NCI-H2227 treated with DMSO at 0.1 percent for 48 hours (cell line): ENCODE data around the gene SLC8A2.
"Not testable (repeated sequence)": the region's sequence is repeated elsewhere in the genome, so short reads cannot be mapped to it uniquely, and the experiment has no call there.

Experiments
- DNase-seq: peaks from one replicate; lab custom pipeline; 2025; lab: John Stamatoyannopoulos, UW

SLC8A2 gene

DNA sequence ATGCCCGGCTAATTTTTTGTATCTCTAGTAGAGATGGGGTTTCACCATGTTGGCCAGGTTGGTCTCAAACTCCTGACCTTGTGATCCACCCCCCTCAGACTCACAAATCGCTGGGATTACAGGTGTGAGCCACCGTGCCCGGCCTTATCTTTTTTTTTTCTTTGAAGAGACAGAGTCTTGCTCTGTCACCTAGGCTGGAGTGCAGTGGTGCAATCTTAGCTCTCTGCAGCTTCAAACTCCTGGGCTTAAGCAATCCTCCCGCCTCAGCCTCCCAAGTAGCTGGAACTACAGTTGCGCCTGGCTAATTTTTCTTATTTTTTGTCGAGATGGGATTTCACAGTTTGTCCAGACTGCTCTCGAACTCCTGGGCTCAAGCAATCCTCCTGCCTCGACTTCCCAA, 60.0 kb downstream of the SLC8A2 start:
- DNase-seq: not testable (repeated sequence)

DNA sequence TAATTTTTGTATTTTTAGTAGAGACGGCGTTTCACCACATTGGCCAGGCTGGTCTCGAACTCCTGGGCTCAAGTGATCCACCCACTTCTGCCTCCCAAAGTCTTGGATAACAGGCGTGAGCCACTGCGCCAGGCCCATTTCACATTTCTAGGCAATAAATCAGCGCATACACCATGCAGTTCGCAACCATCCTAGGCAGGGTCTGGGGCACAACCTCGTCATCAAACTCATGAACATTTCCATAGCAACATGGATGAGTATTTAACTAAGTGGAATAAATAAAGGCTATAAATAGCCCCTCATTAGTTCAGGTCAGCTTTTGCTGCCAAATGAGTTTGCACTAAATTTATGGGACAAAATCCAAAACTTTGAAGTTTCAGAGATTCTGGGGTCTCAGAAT, 60.6 kb downstream of the SLC8A2 start:
- no peak for DNase-seq

- no peak for DNase-seq
These were observed 63.3 kb downstream of the SLC8A2 start for GRCh38 chr19:47408156-47408938.

DNA sequence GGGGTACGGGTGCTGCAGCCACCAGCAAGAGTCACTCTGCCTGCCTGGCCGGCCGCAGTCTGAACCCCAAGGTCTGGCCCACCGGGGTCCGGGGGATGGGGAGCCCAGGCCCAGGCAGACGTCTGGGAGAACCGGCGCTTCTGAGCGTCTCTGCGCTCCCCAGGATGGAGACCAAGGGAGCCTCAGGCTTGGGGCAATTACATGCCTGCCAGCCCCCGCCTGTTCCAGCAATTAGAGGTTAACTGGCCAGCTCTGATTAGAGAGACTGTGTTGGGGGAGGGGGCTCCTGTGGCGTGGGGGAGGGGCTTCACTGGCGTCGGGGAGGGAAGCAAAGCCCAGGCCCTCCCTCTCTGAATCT, 64.3 kb downstream of the SLC8A2 start:
- DNase-seq: no peak

GRCh38 chr19:47406711-47407416, 64.8 kb downstream of the SLC8A2 start:
- DNase-seq: no peak

GRCh38 chr19:47405854-47406417, 65.8 kb downstream of the SLC8A2 start:
- DNase-seq: no peak

DNA sequence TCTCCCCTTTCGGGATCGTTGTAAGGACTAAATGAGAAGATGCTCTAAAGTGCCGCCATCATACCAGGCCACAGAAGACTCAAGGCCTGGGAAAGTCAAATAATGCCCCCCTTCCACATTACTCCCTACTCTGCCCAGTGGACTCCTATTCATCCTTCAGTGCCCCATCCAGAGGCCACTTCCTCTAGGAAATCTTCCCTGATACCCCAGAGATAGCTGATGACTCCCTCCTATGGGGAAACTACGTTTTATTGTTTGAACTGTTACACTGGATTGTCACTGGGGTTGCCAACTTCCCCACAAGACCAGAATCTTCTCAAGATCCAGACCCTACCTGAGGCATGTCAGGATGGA, 66.5 kb downstream of the SLC8A2 start:
- DNase-seq: no peak

DNA sequence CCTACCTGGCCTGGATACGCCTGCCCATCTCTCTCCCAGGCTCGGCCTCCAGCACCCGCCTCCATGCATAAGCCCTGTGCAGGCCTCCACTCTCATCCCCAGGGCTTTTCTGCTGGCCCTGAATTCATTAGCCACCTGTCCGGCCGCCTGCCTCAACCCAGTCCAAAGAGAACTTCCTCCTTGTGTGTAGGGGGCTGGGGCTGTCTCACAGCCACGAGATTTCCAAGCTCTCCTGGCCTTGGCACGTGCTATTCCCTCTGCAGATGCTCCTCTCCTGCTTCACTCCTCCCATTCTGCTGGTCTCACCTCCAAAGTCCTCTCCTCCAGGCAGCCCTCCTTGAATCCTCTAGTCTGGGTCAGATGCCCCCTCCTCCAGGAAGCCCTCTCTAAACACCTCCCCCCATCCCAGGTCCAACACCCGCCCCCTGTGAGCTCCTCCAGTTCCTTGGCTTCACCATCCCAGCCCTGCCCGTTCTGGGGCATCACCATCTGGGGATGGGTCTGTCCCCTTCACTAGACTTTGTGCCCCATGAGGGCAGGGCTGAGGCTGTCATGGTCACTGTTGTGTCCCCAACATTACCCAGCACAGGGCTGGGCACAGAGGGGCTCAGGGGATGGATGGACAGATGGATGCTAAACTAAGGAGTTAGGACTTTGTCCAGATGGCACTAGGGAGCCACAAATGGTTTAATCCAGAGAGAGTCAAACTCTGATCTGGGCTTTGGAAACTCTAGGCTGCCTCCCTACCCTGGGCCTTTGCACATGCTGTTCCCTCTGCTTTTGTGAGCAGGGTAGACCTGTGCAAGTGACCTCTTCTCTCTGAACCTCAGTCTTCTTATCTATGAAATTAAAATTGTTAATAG, 67.1 kb downstream of the SLC8A2 start:
- no peak for DNase-seq

DNA sequence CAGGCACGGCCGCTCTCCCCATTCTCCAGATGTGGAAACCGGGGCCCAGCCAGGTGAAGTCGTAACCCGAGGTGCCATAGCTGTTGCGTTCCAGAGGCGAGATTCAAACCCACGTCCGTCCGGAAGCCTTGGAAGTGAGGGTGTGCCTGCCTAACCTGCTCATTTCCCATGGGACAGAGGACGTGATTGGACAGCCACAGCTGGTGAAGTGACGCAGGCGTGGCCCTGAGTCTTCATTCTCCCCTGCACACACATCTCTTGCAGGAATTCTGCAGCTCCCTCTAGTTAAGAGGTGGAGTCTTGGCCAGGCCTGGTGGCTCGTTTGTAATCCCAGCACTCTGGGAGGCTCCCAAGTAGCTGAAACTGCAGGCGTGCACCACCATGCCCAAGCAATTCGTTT, 69.2 kb downstream of the SLC8A2 start:
- no peak for DNase-seq

GRCh38 chr19:47398707-47399597, 72.7 kb downstream of the SLC8A2 start:
- no peak for DNase-seq

DNA sequence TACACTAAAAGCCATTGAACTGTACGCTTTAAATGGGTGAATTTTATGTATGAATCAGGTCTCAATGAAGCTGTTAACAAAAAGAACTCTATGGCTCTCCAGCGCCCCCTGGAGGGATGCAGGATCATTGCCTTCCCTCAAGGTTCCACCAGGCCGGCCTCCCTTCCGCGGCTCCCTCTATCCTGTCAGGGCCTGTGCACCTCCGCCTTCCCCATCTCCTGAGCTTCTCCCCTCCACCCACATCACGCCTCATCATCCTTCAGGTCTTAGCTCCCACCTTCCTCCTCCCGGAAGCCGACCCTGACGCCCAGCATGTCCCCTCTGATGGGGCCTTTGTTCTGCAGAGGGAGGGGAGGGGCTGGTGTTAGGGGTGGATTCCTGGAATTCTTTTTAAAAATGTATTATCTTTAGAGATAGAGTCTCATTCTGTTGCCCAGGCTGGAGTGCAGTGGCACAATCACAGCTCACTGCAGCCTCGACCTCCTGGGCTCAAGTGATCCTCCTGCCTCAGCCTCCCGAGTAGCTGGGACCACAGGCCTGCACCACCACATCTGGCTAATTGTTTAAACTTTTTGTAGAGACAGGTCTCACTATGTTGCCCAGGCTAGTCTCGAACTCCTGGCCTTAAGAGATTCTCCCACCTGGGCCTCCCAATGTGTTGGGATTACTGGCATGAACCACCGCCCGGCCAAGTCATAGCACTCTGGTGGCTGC, 80.0 kb downstream of the SLC8A2 start:
- DNase-seq: peak; percentile 27

DNA sequence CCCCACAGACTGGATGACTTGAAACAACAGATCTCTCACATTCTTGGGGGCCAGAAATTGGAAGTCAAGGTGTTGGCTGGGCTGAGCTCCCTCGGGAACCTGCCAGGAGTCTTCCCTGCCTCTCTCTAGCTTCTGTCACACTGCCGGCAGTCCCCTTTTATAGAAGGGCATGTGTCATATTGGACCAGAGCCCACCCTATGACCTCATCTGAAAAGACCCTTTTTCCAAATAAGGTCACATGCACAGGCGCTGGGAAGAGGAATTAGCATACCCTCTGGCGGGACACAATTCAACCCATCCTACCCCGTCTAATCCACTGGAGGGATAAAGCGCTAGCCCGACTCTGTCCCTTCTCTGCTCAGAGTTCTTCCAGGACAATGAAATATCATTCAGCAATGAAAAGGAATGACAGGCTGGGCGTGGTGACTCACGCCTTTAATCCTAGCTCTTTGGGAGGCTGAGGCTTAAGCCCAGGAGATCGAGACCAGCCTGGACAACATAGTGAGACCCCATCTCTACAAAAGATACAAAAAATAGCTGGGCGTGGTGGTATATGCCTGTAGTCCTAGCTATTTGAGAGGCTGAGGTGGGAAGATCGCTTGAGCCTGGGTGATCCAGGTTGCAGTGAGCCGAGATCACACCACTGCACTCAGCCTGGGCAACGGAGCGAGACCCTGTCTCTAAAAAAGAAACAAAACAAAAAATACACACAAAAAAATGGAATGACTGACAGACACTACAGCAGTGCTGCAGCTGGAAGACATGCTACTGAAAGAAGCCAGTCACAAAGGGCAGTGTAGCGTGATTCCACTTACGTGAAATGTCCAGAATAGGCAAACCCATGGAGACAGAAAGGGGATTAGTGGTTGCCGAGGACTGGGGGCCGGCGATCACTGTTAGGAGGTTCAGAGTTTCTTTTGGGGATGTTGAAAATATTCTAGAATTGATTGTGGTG, 80.9 kb downstream of the SLC8A2 start:
- DNase-seq: no peak

DNA sequence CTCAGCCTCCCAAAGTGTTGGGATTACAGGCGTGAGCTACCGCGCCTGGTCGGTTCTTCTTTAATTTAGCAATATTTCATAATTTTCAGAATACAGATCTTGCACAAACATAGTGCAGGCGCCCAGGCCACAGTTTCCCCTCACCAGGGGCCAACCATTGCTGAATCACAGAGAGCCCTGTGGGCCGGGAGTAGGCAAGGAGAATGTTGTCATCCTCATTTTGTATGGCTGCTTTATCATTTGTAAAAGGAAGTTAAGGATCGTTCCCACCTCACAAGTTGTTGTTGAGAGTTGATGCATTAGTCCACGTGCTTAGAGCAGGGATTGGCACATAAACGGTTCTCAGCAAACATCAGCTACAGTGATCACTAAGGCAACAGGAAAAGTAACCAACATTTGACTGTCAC, 82.5 kb downstream of the SLC8A2 start:
- no peak for DNase-seq

- not testable (repeated sequence) for DNase-seq
These were observed 83.0 kb downstream of the SLC8A2 start for GRCh38 chr19:47388721-47389120.

DNA sequence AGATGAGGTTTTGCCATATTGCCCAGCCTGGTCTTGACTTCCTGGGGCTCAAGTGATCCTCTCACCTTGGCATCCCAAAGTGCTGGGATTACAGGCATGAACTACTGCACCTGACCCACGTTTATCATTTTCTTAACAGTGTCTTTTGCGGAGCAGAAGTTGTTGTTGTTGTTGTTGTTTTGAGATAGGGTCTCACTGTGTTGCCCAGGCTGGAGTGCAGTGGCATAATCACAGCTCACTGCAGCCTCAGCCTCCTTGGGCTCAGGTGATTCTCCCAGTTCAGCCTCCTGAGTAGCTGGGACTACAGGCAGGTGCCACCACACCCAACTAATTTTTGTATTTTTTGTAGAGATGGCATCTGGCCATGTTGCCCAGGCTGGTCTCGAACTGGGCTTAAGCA, 84.1 kb downstream of the SLC8A2 start:
- DNase-seq: not testable (repeated sequence)

DNA sequence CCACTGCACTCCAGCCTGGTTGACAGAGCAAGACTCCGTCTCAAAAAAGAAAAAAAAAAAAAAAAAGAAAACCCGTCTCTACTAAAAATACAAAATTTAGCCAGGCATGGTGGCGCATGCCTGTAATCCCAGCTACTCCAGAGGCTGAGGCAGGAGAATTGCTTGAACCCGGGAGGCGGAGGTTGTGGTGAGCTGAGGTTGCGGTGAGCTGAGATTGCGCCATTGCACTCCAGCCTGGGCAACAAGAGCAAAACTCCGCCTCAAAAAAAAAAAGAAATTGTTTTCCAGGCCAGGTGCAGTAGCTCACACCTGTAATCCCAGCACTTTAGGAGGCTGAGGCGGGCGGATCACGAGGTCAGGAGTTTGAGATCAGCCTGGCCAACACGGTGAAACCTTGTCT, 85.1 kb downstream of the SLC8A2 start:
- DNase-seq: not testable (repeated sequence)

DNA sequence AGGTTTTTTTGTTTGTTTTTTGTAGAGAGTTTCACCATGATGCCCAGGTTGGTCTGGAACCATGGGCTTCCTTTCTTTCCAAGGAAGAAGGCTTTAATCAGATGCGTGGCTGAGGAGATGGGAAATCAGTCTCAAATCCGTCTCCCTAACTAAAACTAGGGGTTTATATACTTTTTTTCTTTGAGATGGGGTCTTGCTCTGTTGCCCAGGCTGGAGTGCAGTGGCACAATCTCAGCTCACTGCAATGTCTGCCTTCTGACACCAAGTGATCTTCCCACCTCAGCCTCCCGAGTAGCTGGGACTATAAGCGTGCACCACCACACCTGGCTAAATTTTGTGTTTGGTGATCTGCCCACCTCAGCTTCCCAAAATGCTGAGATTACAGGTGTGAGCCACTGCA, 87.2 kb downstream of the SLC8A2 start:
- not testable (repeated sequence) for DNase-seq

- not testable (repeated sequence) for DNase-seq
These were observed 87.8 kb downstream of the SLC8A2 start for GRCh38 chr19:47383890-47384289.

DNA sequence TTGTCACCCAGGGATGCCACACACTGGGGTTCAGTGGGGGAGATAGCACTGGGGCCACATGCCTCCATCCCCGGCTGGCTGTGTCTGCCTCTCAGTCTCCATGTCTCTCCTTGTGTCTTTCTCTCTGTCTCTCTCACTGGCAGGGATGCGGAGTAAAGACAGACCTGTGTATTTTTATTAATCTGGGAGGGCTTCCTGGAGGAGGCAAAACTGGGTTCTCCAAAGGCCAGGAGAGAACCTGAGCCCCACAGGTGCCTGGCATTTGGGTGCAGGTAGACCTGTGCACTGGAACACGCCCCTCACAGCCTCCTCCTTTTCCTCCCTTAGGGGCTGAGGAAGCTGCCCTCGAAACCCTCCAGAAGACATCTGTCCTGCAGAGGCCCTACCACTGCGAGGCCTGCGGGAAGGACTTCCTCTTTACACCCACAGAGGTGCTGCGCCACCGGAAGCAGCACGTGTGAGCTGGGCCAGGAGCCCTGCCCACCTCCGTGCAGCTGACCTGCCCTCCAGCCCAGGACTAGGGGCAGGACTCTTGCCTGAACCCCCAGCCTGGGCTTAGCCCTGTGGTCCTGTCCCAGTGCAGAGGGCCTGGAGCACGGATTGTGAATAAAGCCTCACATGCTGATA, 89.9 kb downstream of the SLC8A2 start:
- no peak for DNase-seq
